CD4-positive, alpha-beta T cell (primary cell): ENCODE measurements around the gene ARSH. TPM values are rescaled to one million over a fixed set of nuclear protein-coding genes. Genes with fewer than 3 reads are reported as not detected.

Source experiments
- ATAC-seq: fragments of 200-7000 bp; cut with Tn5 transposase; one replicate; pipeline ENCODE4 v1.10.0; 2022; ENCODE audit warnings: mild to moderate bottlenecking; ENCODE audit not compliant: poor library complexity
- CTCF ChIA-PET: fragments of 350-600 bp; sonication (Branson Sonifier 250); formaldehyde crosslinking; loops from one replicate; lab custom pipeline; 2021; ENCODE audit warnings: antibody characterized with exemption, inconsistent platforms; lab: Charles Lee
- POLR2A ChIA-PET: fragments of 350-600 bp; sonication (Branson Sonifier 250); formaldehyde crosslinking; loops from one replicate; lab custom pipeline; 2021; ENCODE audit warnings: antibody characterized with exemption, inconsistent platforms; lab: Charles Lee
- DNase-seq, 14 experiments: peaks; one replicate each; pipeline ENCODE4 v3.0.0-alpha.2; 2013 to 2020; ENCODE audit warnings: mixed read lengths in 2 of 14
- H3K27ac ChIP-seq, 2 donors: one replicate each; pipeline versions ENCODE4 v1.5.1 to v1.7.0; 2013; ENCODE audit warnings: low read length in 2 of 2, low read depth in 1 of 2, mild to moderate bottlenecking in 1 of 2
- H3K27me3 ChIP-seq, 2 experiments: 1 replicate in 1 of 2; 2 replicates in 1 of 2; pipeline versions ENCODE4 v1.6.1 to v1.7.0; 2013; ENCODE audit warnings: low read length in 2 of 2, control low read depth in 1 of 2, mild to moderate bottlenecking in 1 of 2, moderate library complexity in 1 of 2; ENCODE audit not compliant: insufficient read depth in 2 of 2, control insufficient read depth in 1 of 2
- H3K36me3 ChIP-seq: one replicate; pipeline ENCODE4 v1.6.1; 2013; ENCODE audit warnings: low read length, control low read depth; ENCODE audit not compliant: insufficient read depth
- H3K4me1 ChIP-seq: one replicate; pipeline ENCODE4 v1.6.1; 2013; ENCODE audit warnings: low read length, control low read depth; ENCODE audit not compliant: insufficient read depth
- H3K4me3 ChIP-seq: one replicate; pipeline ENCODE4 v1.5.1; 2013; ENCODE audit warnings: mild to moderate bottlenecking, low read length, moderate library complexity
- H3K9me3 ChIP-seq, 2 experiments: 1 replicate in 1 of 2; 2 replicates in 1 of 2; pipeline versions ENCODE4 v1.6.1 to v1.7.0; 2013; ENCODE audit warnings: low read length in 2 of 2, mild to moderate bottlenecking in 2 of 2, control low read depth in 1 of 2, moderate library complexity in 1 of 2; ENCODE audit not compliant: control insufficient read depth in 1 of 2, insufficient read depth in 1 of 2
- H3K27ac Mint-ChIP-seq: one replicate; pipeline ENCODE4 v1.8.0; 2020; ENCODE audit warnings: mixed read lengths
- H3K27me3 Mint-ChIP-seq: one replicate; pipeline ENCODE4 v1.8.0; 2021; ENCODE audit warnings: mixed read lengths
- H3K36me3 Mint-ChIP-seq: one replicate; pipeline ENCODE4 v1.8.0; 2021; ENCODE audit warnings: low read depth, mixed read lengths
- H3K4me1 Mint-ChIP-seq: one replicate; pipeline ENCODE4 v1.8.0; 2021; ENCODE audit warnings: low read depth, mixed read lengths
- H3K4me3 Mint-ChIP-seq: one replicate; pipeline ENCODE4 v1.8.0; 2020; ENCODE audit warnings: mild to moderate bottlenecking, mixed read lengths
- H3K9me3 Mint-ChIP-seq: one replicate; pipeline ENCODE4 v1.8.0; 2020; ENCODE audit warnings: mixed read lengths
- intact Hi-C, 2 experiments: fragments of 100-400 bp; cut with DNase I in 1 of 2; cut with micrococcal nuclease in 1 of 2; formaldehyde crosslinking; loops; one replicate each; pipeline versions ENCODE4 v1.15.1 to v1.9.0; 2023 to 2025; cut with DNase I, micrococcal nuclease
- total RNA-seq, 174 experiments: library from RNA in 2 of 174; stranded (reverse) in 2 of 174; gene quantifications; one replicate each; pipeline ENCODE4 v1.2.3 and lab custom pipeline; 2021 to 2026
- TF ChIP-seq, protein P1 (sequence below): fragments of 200-600 bp; IDR thresholded peaks from one replicate; pipeline ENCODE4 v1.8.0; 2022; ENCODE audit warnings: antibody characterized with exemption, mild to moderate bottlenecking

The ARSH gene
- total RNA-seq, 2 experiments from 2014 or later, result not detected

DNA sequence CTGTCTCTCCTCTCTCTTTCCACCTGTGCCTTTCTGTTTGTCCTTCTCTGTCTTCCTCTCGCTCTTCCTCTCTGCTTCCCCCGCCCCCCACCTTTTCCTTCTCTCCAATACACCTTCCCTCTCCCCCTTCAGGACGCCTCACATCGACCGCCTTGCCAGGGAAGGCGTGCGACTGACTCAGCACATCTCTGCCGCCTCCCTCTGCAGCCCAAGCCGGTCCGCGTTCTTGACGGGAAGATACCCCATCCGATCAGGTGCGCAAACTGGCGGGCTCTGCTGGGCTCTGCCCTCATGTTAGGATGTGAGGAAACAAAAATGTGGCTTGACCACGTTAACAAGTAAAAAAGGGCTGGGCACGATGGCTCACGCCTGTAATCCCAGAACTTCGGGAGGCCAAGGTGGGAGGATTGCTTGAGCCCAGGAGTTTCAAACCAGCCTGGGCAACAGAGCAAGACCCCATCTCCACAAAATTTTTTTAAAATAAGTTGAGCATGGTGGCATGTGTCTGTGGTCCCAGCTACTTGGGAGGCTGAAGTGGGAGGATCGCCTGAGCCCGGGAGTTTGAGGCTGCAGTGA lies 70.2 kb downstream of the ARSH start:
- Mint-ChIP-seq H3K27me3 (peaks cover 12% of the 10 kb centered on the region), H3K27ac (no peak overlapping the region), H3K4me3 (no peak overlapping the region), H3K9me3 (peaks cover 3% of the 10 kb centered on the region), H3K36me3 (no peaks in the 10 kb centered on the region), H3K4me1 (no peaks in the 10 kb centered on the region)
- no peak overlapping the region for H3K27ac ChIP-seq
- CTCF ChIA-PET, result no interaction called here
- intact Hi-C loops, result no loop called here
- ATAC-seq, result no peak
- H3K4me3 ChIP-seq, result no peak overlapping the region
- H3K9me3 ChIP-seq, result no peaks in the 10 kb centered on the region
- H3K4me1 ChIP-seq, result no peaks in the 10 kb centered on the region
- DNase-seq, result no peak
- peaks cover 0 to 2% of the 10 kb centered on the region in 2 experiments for H3K27me3 ChIP-seq
- POLR2A ChIA-PET, result no interaction called here
- H3K36me3 ChIP-seq, result no peaks in the 10 kb centered on the region
- TF ChIP-seq, protein P1, sequence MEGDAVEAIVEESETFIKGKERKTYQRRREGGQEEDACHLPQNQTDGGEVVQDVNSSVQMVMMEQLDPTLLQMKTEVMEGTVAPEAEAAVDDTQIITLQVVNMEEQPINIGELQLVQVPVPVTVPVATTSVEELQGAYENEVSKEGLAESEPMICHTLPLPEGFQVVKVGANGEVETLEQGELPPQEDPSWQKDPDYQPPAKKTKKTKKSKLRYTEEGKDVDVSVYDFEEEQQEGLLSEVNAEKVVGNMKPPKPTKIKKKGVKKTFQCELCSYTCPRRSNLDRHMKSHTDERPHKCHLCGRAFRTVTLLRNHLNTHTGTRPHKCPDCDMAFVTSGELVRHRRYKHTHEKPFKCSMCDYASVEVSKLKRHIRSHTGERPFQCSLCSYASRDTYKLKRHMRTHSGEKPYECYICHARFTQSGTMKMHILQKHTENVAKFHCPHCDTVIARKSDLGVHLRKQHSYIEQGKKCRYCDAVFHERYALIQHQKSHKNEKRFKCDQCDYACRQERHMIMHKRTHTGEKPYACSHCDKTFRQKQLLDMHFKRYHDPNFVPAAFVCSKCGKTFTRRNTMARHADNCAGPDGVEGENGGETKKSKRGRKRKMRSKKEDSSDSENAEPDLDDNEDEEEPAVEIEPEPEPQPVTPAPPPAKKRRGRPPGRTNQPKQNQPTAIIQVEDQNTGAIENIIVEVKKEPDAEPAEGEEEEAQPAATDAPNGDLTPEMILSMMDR, result no peak

Other genes with a start within 250 kb of the ARSH start
- not detected for gene GYG2, start 177.6 kb upstream of the ARSH start, total RNA-seq
- 1 to 10 TPM in 1 of 2 experiments, under 1 TPM in 1; 0.44 to 1.2 TPM for gene ARSD, start 77.2 kb upstream of the ARSH start, total RNA-seq
- not detected for gene ARSF, start 34.9 kb downstream of the ARSH start, total RNA-seq